GM19351 (cell line): ENCODE data around the gene RUNX1.

ENCODE experiments used
- ATAC-seq: cut with Tn5 transposase; IDR thresholded peaks from one replicate; pipeline ENCODE4 v1.9.1; 2021; ENCODE audit warnings: mild to moderate bottlenecking, moderate library complexity; ENCODE audit not compliant: unreplicated experiment

RUNX1 gene

GRCh38 chr21:35062016-35062415 is 12.9 kb upstream of the RUNX1 start:
- no peak for ATAC-seq

DNA sequence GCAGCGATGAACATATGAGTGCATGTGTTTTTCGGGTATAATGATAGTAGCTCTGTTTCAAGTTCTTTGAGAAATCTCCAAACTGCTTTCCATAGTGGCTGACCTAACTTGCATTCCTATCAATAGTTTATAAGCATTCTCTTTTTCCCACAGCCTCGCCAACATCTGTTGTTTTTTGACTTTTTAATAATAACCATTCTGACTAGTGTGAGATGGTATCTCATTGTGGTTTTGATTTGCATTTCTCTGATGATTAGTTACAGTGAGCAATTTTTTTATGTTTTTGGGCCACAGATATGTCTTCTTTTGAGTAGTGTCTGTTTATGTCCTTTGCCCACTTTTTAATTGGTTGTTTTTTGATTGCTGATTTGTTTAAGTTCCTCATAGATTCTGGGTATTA is 10.6 kb upstream of the RUNX1 start:
- no peak for ATAC-seq

DNA sequence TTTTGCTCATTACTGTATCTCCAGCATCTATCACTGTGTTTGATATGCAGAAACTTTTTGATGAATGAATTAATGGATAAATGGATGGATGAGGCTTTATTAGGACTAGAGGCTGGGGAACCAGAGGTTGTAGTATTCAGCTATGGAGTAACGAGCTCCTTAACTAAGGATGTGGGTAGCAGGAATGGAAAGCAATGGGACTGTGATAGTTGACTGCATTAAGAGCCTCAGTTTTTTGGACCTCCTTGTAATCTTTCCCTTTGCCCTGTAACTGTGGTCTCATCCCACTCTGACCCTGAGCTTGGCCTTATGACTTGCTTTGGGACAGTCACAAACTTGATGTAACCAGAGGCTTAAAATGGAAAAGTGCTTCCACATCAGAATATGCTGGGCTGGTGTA is 9.0 kb upstream of the RUNX1 start:
- ATAC-seq = no peak

GRCh38 chr21:35057428-35057827 is 8.3 kb upstream of the RUNX1 start:
- peak; percentile 91 for ATAC-seq

- ATAC-seq = no peak
These were observed 4.4 kb upstream of the RUNX1 start for GRCh38 chr21:35053356-35054096.

GRCh38 chr21:35052801-35053200 is 3.7 kb upstream of the RUNX1 start:
- no peak for ATAC-seq

DNA sequence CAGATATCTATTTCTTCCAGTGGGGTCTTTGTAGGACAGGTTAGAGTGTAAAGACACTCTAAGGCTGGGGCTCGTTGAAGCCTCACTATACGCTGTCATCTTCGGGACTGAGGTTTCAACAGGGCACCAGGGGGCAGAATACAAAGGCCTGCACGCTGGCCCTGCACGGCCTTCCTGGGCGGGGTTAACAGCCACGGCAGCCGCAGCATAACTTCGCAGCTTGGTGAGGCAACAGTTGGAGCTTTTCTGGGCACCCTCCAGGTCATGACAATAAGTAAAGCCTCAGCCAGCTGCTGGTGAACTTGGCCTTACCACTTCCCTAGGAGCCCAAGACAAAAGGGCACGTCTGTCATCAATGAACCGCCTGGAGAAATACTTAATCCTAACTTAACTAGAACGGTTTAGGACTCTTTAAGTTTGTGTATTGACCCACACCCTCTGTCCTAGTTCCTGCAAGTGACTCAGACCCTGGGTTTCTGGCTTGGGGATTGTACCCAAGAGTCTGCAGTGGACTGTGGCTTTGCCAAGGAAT is 2.3 kb upstream of the RUNX1 start:
- peak; percentile 39 for ATAC-seq

DNA sequence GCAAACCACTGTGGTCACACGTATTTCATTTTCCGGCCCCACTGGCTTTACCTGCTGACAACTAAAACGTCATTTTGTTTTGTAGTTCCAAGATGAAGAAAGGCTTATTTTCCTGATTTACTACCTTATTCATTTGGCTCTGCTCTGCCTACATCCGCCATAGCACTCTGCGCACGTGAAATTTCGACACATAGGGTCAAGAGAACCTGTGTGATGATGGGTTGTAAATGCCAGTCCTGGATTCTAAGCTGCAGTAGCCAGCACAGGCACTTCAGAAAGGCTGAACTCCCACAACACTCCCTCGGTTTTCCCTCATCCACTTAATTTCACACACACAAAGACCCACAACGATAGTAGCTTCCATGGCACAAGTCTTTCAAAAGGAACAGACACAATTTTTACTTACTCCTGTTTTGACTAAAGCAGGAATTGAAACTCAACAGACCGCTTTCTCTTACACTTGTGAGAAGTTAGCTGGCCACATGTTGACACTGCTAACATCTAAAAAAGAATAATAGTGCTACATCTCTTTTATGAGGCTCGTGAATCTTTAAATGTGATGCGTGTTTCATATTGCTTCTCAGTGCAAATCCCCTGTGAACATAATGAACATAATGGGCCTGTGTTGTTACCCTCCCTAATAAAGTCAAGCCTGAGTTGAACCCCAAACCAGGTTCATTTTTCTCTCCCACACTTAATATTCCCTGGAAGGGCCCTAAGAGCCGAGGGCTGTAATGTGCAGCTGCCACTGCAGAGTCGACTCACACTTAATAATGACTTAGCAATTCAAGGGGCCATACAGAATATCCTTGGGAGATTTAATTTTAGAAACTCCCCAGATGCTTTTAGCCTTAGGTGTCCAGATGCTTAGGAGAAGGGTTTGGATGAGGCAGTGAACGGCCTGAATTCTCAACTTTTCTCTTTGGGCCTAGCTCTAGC is 1.5 kb upstream of the RUNX1 start:
- peak; percentile 25 for ATAC-seq

GRCh38 chr21:35048183-35048601 is 910 bp downstream of the RUNX1 start:
- no peak for ATAC-seq

- ATAC-seq = no peak
These were observed 2.2 kb downstream of the RUNX1 start for GRCh38 chr21:35046880-35047229.

DNA sequence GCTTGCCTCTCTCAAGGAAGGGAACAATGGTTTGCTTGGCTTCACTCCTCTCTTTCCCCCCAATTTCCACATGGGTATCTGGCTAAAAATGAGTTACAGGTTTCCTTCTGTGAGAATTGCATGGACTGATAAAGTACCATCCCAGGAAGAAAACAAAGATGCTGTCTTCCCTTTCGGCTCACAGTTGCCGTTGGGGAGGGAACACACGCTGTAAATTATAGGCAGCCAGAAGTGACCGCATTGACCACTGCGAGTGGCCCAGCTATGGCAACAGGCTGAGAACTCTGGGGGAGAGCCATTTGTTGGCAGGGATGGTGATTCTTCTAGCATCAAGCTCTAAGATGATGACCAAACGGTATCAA is 2.9 kb downstream of the RUNX1 start:
- no peak for ATAC-seq

DNA sequence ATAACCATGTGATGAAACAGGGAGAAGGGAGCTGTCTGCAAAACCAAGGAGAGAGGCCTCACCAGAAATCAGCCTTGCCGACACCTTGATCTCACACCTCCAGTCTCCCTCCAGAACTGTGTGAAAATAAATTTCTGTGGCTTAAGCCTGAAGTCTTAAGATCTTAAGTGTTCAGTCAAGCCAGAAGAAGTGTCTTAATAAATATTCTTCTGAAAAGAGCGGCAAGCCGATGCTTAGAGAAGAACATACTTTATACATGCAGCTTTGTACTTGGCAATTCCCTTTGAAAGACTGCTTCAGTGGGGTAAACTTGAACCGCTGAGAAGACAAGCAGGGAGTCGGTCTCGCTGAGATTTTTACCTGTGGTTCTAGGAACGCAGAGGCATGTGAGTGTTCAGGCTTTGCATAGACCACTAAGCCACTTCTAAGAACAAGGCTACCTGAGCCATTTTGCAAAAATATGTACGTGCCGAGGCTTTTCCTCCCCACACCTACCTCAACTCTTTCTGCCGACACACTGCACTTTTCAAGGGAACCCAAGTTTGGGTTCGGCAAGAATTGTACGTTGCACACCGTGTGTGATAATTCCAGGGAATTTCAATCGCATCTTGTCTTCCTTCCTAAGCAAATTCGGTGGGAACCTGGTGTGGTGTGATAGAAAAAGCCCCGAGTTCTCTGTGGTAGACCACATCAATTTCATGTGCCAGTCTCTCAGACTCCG is 3.4 kb downstream of the RUNX1 start:
- ATAC-seq = no peak

- ATAC-seq = no peak
These were observed 4.1 kb downstream of the RUNX1 start for GRCh38 chr21:35044770-35045541.

GRCh38 chr21:35044128-35044527 is 5.0 kb downstream of the RUNX1 start:
- no peak for ATAC-seq

DNA sequence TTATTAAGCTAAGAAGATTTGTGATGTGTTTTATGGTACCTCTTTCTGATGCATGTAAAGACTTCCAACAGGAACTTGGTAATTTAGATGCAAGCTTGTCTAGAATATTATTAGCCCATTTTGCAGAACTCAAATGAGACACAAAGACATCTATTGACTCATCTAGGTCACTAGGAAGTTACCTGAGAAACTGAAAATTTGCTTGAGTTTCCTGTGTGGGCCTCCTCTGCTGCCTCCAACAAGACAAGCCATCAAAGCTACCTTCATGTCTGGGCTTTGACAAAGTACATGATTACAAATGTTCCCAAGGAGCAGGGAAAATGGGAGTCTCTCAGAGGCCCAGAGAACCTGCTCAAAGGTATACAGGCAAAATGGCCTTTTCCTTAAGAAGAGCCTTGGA is 5.6 kb downstream of the RUNX1 start:
- ATAC-seq = peak; percentile 43

GRCh38 chr21:35042836-35043235 is 6.3 kb downstream of the RUNX1 start:
- ATAC-seq = no peak

- ATAC-seq = no peak
These were observed 7.2 kb downstream of the RUNX1 start for GRCh38 chr21:35041881-35042280.

GRCh38 chr21:35041122-35041521 is 8.0 kb downstream of the RUNX1 start:
- ATAC-seq = no peak

DNA sequence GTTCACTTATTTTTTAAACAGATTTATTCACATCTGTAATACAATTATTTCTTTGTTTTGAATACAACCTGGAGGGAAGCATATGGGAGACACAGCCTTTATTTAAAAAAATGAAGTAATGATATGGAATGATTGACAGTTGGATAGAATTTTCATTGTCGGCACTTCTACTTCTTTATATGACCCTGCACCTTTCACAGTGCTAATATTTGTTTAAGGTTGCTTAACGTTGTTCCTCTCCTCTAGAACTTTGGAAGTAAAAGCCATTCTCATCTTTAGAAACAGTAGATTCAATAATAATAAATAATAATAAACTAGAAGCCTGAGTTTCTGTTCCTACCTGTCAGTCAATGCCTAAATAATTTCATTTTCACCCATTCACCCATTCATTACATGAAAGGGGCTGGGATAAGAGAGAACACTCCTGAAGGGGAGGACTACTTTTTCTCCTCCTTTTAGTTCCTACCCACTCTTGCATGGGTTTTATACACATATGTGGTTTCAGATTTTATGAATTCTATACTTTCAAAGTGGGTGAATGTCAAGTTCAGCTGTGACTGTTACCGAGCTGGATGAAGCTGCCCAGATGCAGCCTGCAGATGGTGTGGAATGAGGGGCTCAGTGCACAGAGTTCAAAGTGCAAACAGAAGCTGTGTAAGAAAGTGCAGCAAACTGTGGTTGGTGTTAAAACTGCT is 9.4 kb downstream of the RUNX1 start:
- no peak for ATAC-seq

GRCh38 chr21:35038772-35039319 is 10.3 kb downstream of the RUNX1 start:
- ATAC-seq = no peak
